K562 (cell line): ENCODE data around the gene DGAT2L6. TPM values are rescaled to one million over a fixed set of nuclear protein-coding genes. Genes with fewer than 3 reads are reported as not detected.

Experiments
- ETV1 ChIP-seq: fragments of 450-650 bp; conservative IDR thresholded peaks from 2 replicates; pipeline ENCODE4 v1.6.1; 2016; ENCODE audit warnings: missing genetic modification characterization, control low read depth, low read depth, missing compliant biosample characterization
- KDM1A ChIP-seq, 2 experiments: fragments of 450-650 bp; IDR thresholded peaks; 2 replicates each; pipeline ENCODE4 v1.6.1; 2016; ENCODE audit warnings: mild to moderate bottlenecking in 2 of 2
- LARP7 ChIP-seq: fragments of 450-650 bp; IDR thresholded peaks from 2 replicates; pipeline ENCODE4 v1.6.1; 2016
- MAFK ChIP-seq: IDR thresholded peaks from 2 replicates; pipeline ENCODE4 v1.6.1; 2011; ENCODE audit warnings: low read length, improper control_type of control experiment
- NFIC ChIP-seq: fragments of 450-650 bp; IDR thresholded peaks from 2 replicates; pipeline ENCODE4 v1.6.1; 2017; ENCODE audit warnings: mild to moderate bottlenecking, inconsistent platforms
- PHF20 ChIP-seq: fragments of 450-650 bp; IDR thresholded peaks from 2 replicates; pipeline ENCODE4 v1.6.1; 2018; ENCODE audit not compliant: partially characterized antibody
- RBBP5 ChIP-seq: fragments of 200-600 bp; sonication (generic); IDR thresholded peaks from 2 replicates; pipeline ENCODE4 v1.6.1; 2012; ENCODE audit warnings: borderline replicate concordance, mild to moderate bottlenecking, low read length, control low read depth, inconsistent platforms; ENCODE audit not compliant: insufficient read depth, poor library complexity, severe bottlenecking
- SAFB ChIP-seq: fragments of 200-400 bp; formaldehyde crosslinking; IDR thresholded peaks from 2 replicates; pipeline ENCODE4 v1.6.1; 2017; ENCODE audit warnings: low read depth, low read length, borderline replicate concordance
- SNIP1 ChIP-seq: fragments of 450-650 bp; IDR thresholded peaks from 2 replicates; pipeline ENCODE4 v1.7.1; 2017; ENCODE audit warnings: low read depth, mild to moderate bottlenecking
- SREBF1 ChIP-seq: fragments of 150-350 bp; IDR thresholded peaks from 2 replicates; pipeline ENCODE4 v1.6.1; 2014; ENCODE audit warnings: antibody characterized with exemption, low read depth, low read length, borderline replicate concordance
- SRSF3 ChIP-seq: fragments of 200-400 bp; formaldehyde crosslinking; IDR thresholded peaks from 2 replicates; pipeline ENCODE4 v1.6.1; 2016; ENCODE audit warnings: mild to moderate bottlenecking, low read length, moderate library complexity; ENCODE audit not compliant: insufficient read depth
- TBL1XR1 ChIP-seq, 2 experiments: IDR thresholded peaks; 2 replicates each; pipeline ENCODE4 v1.6.1; 2012; ENCODE audit warnings: improper control_type of control experiment in 2 of 2, low read length in 2 of 2, mild to moderate bottlenecking in 1 of 2
- TRIM28 ChIP-seq: fragments of 450-650 bp; IDR thresholded peaks from 2 replicates; pipeline ENCODE4 v1.6.1; 2017
- ZFX ChIP-seq: sonication (generic); formaldehyde crosslinking; IDR thresholded peaks from 2 replicates; pipeline ENCODE4 v1.8.0; 2022; ENCODE audit warnings: mild to moderate bottlenecking, missing genetic modification reagents, moderate library complexity
- ZNF780A ChIP-seq: fragments of 250-450 bp; sonication (Bioruptor Pico); IDR thresholded peaks from 2 replicates; pipeline ENCODE4 v1.5.0; 2021; ENCODE audit warnings: mild to moderate bottlenecking
- polyA plus RNA-seq, 8 experiments: library from polyadenylated mRNA; depleted of rRNA in 4 of 8; stranded (reverse) in 5 of 8; unstranded in 3 of 8; fragments of >200 nt; fragmentation: Nextera tagmentation in 2 of 8; fragmentation: Illumina TruSeq in 1 of 8; extraction: Ambion mirVana in 2 of 8; extraction: Trizol in 1 of 8; gene quantifications; 2 replicates each; pipeline versions ENCODE4 v1.2.1 to v1.2.3, GENCODE V29; 2011 to 2014; ENCODE audit warnings: inconsistent platforms in 1 of 8, missing spikeins in 1 of 8
- total RNA-seq, 7 experiments: library from RNA; depleted of rRNA in 6 of 7; stranded (reverse); fragments of >200 nt in 6 of 7; fragmentation: Illumina TruSeq in 2 of 7; extraction: Trizol in 2 of 7; gene quantifications; 2 replicates each; pipeline versions ENCODE4 v1.2.1 to v1.2.3, GENCODE V29; 2011 to 2021; ENCODE audit warnings: low replicate concordance in 1 of 7
- TF ChIP-seq, protein P1 (sequence below): fragments of 250-450 bp; sonication (Bioruptor Pico); IDR thresholded peaks from 2 replicates; pipeline ENCODE4 v1.5.0; 2021
- TF ChIP-seq, protein P2 (sequence below): IDR thresholded peaks from 2 replicates; pipeline ENCODE4 v1.6.1; 2014; ENCODE audit warnings: antibody characterized with exemption
- TF ChIP-seq, protein P3 (sequence below): fragments of 250-450 bp; sonication (Bioruptor Pico); IDR thresholded peaks from 2 replicates; pipeline ENCODE4 v1.5.0; 2022; ENCODE audit warnings: mild to moderate bottlenecking
- TF ChIP-seq, protein P4 (sequence below): fragments of 250-450 bp; sonication (Bioruptor Pico); IDR thresholded peaks from 2 replicates; pipeline ENCODE4 v1.9.0; 2021; ENCODE audit warnings: mild to moderate bottlenecking
- TF ChIP-seq, protein P5 (sequence below): fragments of 250-450 bp; sonication (Bioruptor Pico); IDR thresholded peaks from 2 replicates; pipeline ENCODE4 v1.8.0; 2022; ENCODE audit warnings: moderate library complexity, mild to moderate bottlenecking, inconsistent platforms
- TF ChIP-seq, protein P6 (sequence below): sonication (generic); formaldehyde crosslinking; IDR thresholded peaks from 2 replicates; pipeline ENCODE4 v1.8.1; 2023; ENCODE audit warnings: mild to moderate bottlenecking, missing genetic modification reagents

The DGAT2L6 gene
- total and polyA plus RNA-seq, 9 of the 15 experiments (the other 6 are each of a cell fraction or from before 2014, with no cell fraction given) = not detected

DNA sequence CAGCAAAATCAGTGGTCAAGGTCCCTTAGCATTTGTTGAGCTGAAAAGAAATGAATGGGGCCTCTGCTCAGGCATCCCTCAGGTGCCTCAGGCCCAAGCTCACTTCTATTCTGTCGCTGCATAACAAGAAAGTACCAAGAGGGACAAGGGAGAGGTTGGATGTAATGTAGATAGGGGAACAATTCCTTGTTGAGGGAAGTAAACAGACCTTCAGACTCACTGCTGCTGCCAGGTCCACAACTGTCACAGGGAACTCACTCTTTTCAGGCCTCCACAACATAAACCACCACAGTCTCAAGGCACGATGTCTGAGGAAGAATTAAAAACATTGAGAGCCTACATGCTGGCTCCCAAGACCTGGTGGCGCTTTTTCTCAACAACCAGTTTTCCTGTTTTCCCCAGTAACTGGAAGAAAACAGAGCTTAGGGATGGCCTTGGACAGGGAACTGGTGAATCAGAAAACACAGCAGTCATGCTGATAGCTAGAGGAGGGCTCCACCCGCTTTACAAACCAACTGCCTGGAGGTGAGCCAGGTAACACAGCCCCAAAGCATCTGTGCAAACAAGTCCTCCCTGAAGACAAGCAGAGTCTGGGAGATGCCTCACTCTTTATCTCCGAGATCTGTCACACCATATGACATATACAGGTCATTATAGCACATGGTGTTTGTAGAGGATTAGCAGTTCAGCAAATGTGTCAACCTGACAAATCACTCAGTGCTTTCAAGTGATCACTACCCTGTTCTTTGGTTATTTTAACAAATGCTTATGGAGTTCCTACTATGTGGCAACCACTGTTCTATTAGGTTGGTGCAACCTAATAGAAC lies 42.9 kb downstream of the DGAT2L6 start (continued):
- TF ChIP-seq SNIP1 (no peak), PHF20 (no peak), TBL1XR1 (IDR thresholded peaks at IDR 0.05; ENCODE audit: low read length in 2 of 2) (no peak), ZNF780A (CRISPR knock-in tag) (no peak), MAFK (no peak), ETV1 (tag) (no peak), ZFX (no peak), RBBP5 (no peak), LARP7 (no peak), SRSF3 (no peak), SAFB (no peak), KDM1A (IDR thresholded peaks at IDR 0.05) (peak; percentile 61 to 64), TRIM28 (no peak), SREBF1 (no peak), NFIC (peak; percentile 80)
- TF ChIP-seq, protein P1, sequence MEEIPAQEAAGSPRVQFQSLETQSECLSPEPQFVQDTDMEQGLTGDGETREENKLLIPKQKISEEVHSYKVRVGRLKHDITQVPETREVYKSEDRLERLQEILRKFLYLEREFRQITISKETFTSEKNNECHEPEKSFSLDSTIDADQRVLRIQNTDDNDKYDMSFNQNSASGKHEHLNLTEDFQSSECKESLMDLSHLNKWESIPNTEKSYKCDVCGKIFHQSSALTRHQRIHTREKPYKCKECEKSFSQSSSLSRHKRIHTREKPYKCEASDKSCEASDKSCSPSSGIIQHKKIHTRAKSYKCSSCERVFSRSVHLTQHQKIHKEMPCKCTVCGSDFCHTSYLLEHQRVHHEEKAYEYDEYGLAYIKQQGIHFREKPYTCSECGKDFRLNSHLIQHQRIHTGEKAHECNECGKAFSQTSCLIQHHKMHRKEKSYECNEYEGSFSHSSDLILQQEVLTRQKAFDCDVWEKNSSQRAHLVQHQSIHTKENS (CRISPR knock-in tag) = no peak
- TF ChIP-seq, protein P2, sequence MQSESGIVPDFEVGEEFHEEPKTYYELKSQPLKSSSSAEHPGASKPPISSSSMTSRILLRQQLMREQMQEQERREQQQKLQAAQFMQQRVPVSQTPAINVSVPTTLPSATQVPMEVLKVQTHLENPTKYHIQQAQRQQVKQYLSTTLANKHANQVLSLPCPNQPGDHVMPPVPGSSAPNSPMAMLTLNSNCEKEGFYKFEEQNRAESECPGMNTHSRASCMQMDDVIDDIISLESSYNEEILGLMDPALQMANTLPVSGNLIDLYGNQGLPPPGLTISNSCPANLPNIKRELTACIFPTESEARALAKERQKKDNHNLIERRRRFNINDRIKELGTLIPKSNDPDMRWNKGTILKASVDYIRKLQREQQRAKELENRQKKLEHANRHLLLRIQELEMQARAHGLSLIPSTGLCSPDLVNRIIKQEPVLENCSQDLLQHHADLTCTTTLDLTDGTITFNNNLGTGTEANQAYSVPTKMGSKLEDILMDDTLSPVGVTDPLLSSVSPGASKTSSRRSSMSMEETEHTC = no peak
- TF ChIP-seq, protein P3, sequence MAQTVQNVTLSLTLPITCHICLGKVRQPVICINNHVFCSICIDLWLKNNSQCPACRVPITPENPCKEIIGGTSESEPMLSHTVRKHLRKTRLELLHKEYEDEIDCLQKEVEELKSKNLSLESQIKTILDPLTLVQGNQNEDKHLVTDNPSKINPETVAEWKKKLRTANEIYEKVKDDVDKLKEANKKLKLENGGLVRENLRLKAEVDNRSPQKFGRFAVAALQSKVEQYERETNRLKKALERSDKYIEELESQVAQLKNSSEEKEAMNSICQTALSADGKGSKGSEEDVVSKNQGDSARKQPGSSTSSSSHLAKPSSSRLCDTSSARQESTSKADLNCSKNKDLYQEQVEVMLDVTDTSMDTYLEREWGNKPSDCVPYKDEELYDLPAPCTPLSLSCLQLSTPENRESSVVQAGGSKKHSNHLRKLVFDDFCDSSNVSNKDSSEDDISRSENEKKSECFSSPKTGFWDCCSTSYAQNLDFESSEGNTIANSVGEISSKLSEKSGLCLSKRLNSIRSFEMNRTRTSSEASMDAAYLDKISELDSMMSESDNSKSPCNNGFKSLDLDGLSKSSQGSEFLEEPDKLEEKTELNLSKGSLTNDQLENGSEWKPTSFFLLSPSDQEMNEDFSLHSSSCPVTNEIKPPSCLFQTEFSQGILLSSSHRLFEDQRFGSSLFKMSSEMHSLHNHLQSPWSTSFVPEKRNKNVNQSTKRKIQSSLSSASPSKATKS = no peak
- TF ChIP-seq, protein P4, sequence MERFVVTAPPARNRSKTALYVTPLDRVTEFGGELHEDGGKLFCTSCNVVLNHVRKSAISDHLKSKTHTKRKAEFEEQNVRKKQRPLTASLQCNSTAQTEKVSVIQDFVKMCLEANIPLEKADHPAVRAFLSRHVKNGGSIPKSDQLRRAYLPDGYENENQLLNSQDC (CRISPR knock-in tag) = no peak
- TF ChIP-seq, protein P5, sequence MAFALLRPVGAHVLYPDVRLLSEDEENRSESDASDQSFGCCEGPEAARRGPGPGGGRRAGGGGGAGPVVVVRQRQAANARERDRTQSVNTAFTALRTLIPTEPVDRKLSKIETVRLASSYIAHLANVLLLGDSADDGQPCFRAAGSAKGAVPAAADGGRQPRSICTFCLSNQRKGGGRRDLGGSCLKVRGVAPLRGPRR = no peak
- TF ChIP-seq, protein P6, sequence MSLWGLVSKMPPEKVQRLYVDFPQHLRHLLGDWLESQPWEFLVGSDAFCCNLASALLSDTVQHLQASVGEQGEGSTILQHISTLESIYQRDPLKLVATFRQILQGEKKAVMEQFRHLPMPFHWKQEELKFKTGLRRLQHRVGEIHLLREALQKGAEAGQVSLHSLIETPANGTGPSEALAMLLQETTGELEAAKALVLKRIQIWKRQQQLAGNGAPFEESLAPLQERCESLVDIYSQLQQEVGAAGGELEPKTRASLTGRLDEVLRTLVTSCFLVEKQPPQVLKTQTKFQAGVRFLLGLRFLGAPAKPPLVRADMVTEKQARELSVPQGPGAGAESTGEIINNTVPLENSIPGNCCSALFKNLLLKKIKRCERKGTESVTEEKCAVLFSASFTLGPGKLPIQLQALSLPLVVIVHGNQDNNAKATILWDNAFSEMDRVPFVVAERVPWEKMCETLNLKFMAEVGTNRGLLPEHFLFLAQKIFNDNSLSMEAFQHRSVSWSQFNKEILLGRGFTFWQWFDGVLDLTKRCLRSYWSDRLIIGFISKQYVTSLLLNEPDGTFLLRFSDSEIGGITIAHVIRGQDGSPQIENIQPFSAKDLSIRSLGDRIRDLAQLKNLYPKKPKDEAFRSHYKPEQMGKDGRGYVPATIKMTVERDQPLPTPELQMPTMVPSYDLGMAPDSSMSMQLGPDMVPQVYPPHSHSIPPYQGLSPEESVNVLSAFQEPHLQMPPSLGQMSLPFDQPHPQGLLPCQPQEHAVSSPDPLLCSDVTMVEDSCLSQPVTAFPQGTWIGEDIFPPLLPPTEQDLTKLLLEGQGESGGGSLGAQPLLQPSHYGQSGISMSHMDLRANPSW (CRISPR knock-in tag) = no peak
